H9 (cell line): ENCODE results near the gene ANXA10. TPM values are rescaled to one million over a fixed set of nuclear protein-coding genes. Genes with fewer than 3 reads are reported as not detected.

Source experiments
- DNase-seq: peaks from one replicate; pipeline ENCODE4 v3.0.0-alpha.2; 2017
- H2AFZ ChIP-seq: one replicate; pipeline ENCODE4 v1.6.1; 2013; ENCODE audit warnings: mild to moderate bottlenecking, low read length, control low read depth, moderate library complexity
- H2AK5ac ChIP-seq: 2 replicates; pipeline ENCODE4 v1.6.1; 2013; ENCODE audit warnings: low read length, control low read depth, mixed read lengths; ENCODE audit not compliant: insufficient read length
- H2BK120ac ChIP-seq: one replicate; pipeline ENCODE4 v1.6.1; 2013; ENCODE audit warnings: low read depth, mild to moderate bottlenecking, low read length, control low read depth, inconsistent platforms; ENCODE audit not compliant: poor library complexity, severe bottlenecking
- H2BK12ac ChIP-seq: 2 replicates; pipeline ENCODE4 v1.6.1; 2013; ENCODE audit warnings: low read length, control low read depth, mixed read lengths, low read depth; ENCODE audit not compliant: insufficient read length
- H2BK15ac ChIP-seq: 2 replicates; pipeline ENCODE4 v1.6.1; 2013; ENCODE audit warnings: low read depth, low read length, control low read depth
- H2BK20ac ChIP-seq: one replicate; pipeline ENCODE4 v1.6.1; 2013; ENCODE audit warnings: low read depth, mild to moderate bottlenecking, low read length, control low read depth, inconsistent platforms; ENCODE audit not compliant: poor library complexity, severe bottlenecking
- H2BK5ac ChIP-seq: 2 replicates; pipeline ENCODE4 v1.6.1; 2013; ENCODE audit warnings: low read length, control low read depth, mixed read lengths; ENCODE audit not compliant: insufficient read length
- H3K14ac ChIP-seq: 2 replicates; pipeline ENCODE4 v1.6.1; 2013; ENCODE audit warnings: low read length, control low read depth; ENCODE audit not compliant: insufficient read depth
- H3K18ac ChIP-seq: 2 replicates; pipeline ENCODE4 v1.6.1; 2013; ENCODE audit warnings: low read depth, mild to moderate bottlenecking, mixed read lengths, low read length, control low read depth; ENCODE audit not compliant: insufficient read length
- H3K23ac ChIP-seq: 2 replicates; pipeline ENCODE4 v1.6.1; 2013; ENCODE audit warnings: low read length, control low read depth, mixed read lengths, low read depth; ENCODE audit not compliant: insufficient read length
- H3K23me2 ChIP-seq: 2 replicates; pipeline ENCODE4 v1.6.1; 2013; ENCODE audit warnings: low read depth, mild to moderate bottlenecking, mixed read lengths, low read length, control low read depth; ENCODE audit not compliant: insufficient read length, poor library complexity, severe bottlenecking
- H3K27ac ChIP-seq: 2 replicates; pipeline ENCODE4 v1.5.1; 2013; ENCODE audit warnings: low read length, control low read depth, mixed read lengths, low read depth; ENCODE audit not compliant: insufficient read length
- H3K27me3 ChIP-seq: 2 replicates; pipeline ENCODE4 v1.6.1; 2013; ENCODE audit warnings: low read length, control low read depth, inconsistent platforms; ENCODE audit not compliant: insufficient read depth
- H3K4ac ChIP-seq: 2 replicates; pipeline ENCODE4 v1.6.1; 2013; ENCODE audit warnings: low read depth, mild to moderate bottlenecking, control low read depth, inconsistent platforms, low read length, moderate library complexity
- H3K4me1 ChIP-seq: 2 replicates; pipeline ENCODE4 v1.6.1; 2013; ENCODE audit warnings: low read length, control low read depth, inconsistent platforms; ENCODE audit not compliant: insufficient read depth
- H3K4me2 ChIP-seq: 2 replicates; pipeline ENCODE4 v1.6.1; 2013; ENCODE audit warnings: low read length, control low read depth, mixed read lengths; ENCODE audit not compliant: insufficient read length, insufficient read depth
- H3K56ac ChIP-seq: 2 replicates; pipeline ENCODE4 v1.6.1; 2013; ENCODE audit warnings: low read depth, mild to moderate bottlenecking, mixed read lengths, low read length, control low read depth; ENCODE audit not compliant: insufficient read length
- H3K79me1 ChIP-seq: 2 replicates; pipeline ENCODE4 v1.6.1; 2013; ENCODE audit warnings: low read depth, mild to moderate bottlenecking, moderate library complexity, low read length, control low read depth, inconsistent platforms; ENCODE audit not compliant: insufficient read depth, poor library complexity, severe bottlenecking
- H3K79me2 ChIP-seq: 2 replicates; pipeline ENCODE4 v1.6.1; 2013; ENCODE audit warnings: low read length, control low read depth, inconsistent platforms; ENCODE audit not compliant: insufficient read depth
- H3K9ac ChIP-seq: 2 replicates; pipeline ENCODE4 v1.6.1; 2013; ENCODE audit warnings: low read length, control low read depth, mixed read lengths; ENCODE audit not compliant: insufficient read length; ENCODE audit errors: extremely low read depth
- H3K9me3 ChIP-seq: one replicate; pipeline ENCODE4 v1.6.1; 2013; ENCODE audit warnings: low read depth, low read length, inconsistent platforms; ENCODE audit not compliant: control insufficient read depth
- H3T11ph ChIP-seq: one replicate; pipeline ENCODE4 v1.6.1; 2013; ENCODE audit warnings: mild to moderate bottlenecking, low read length, control low read depth, inconsistent platforms
- H4K20me1 ChIP-seq: one replicate; pipeline ENCODE4 v1.6.1; 2013; ENCODE audit not compliant: control insufficient read depth, insufficient read length, insufficient read depth
- H4K5ac ChIP-seq: 2 replicates; pipeline ENCODE4 v1.6.1; 2013; ENCODE audit warnings: low read depth, mild to moderate bottlenecking, mixed read lengths, low read length, control low read depth; ENCODE audit not compliant: insufficient read length
- H4K8ac ChIP-seq: replicated peaks from 2 replicates; pipeline ENCODE4 v1.6.1; 2013; ENCODE audit warnings: low read length, control low read depth, mixed read lengths, low read depth; ENCODE audit not compliant: insufficient read length
- H4K91ac ChIP-seq: 2 replicates; pipeline ENCODE4 v1.6.1; 2013; ENCODE audit warnings: low read depth, mild to moderate bottlenecking, moderate library complexity, mixed read lengths, low read length, control low read depth; ENCODE audit not compliant: insufficient read length
- H3K27ac Mint-ChIP-seq, 3 experiments: 2 replicates in 2 of 3; 3 replicates in 1 of 3; pipeline ENCODE4 v1.8.0; 2020 to 2021; ENCODE audit warnings: mixed read lengths in 3 of 3, mild to moderate bottlenecking in 1 of 3, moderate library complexity in 1 of 3
- H3K27me3 Mint-ChIP-seq: 2 replicates; pipeline ENCODE4 v1.8.0; 2021; ENCODE audit warnings: low read depth, mild to moderate bottlenecking, moderate library complexity, mixed read lengths
- H3K36me3 Mint-ChIP-seq, 3 experiments: 2 replicates in 2 of 3; 3 replicates in 1 of 3; pipeline ENCODE4 v1.8.0; 2020 to 2021; ENCODE audit warnings: low read depth in 3 of 3, mixed read lengths in 3 of 3; ENCODE audit not compliant: insufficient read depth in 1 of 3
- H3K4me1 Mint-ChIP-seq, 2 experiments: 2 replicates each; pipeline ENCODE4 v1.8.0; 2020; ENCODE audit warnings: mixed read lengths in 2 of 2
- H3K4me3 Mint-ChIP-seq, 2 experiments: 2 replicates in 1 of 2; 3 replicates in 1 of 2; pipeline ENCODE4 v1.8.0; 2020 to 2021; ENCODE audit warnings: mild to moderate bottlenecking in 2 of 2, mixed read lengths in 2 of 2, moderate library complexity in 1 of 2
- H3K9me3 Mint-ChIP-seq, 2 experiments: 2 replicates in 1 of 2; 3 replicates in 1 of 2; pipeline ENCODE4 v1.8.0; 2020; ENCODE audit warnings: mild to moderate bottlenecking in 2 of 2, mixed read lengths in 2 of 2, moderate library complexity in 1 of 2
- WGBS: extraction: QIAGEN DNeasy Blood & Tissue Kit; methylation state at CpG from one replicate; pipeline ENCODE4 v1.1.7; 2013; ENCODE audit warnings: missing lambda C conversion rate, low lambda C conversion rate, mixed read lengths; ENCODE audit not compliant: insufficient read length; ENCODE audit errors: extremely low coverage; 5-methylcytosine and 5-hydroxymethylcytosine counted together
- total RNA-seq: library from RNA; stranded (reverse); gene quantifications from 2 replicates; pipeline ENCODE4 v1.2.1, GENCODE V29; 2021
- TF ChIP-seq, protein P1 (sequence below): fragments of 200-600 bp; sonication (generic); conservative IDR thresholded peaks from 3 replicates; pipeline ENCODE4 v1.8.0; 2021; ENCODE audit warnings: antibody characterized with exemption, mild to moderate bottlenecking

The ANXA10 gene
- total RNA-seq, 1 experiment from 2014 or later = not detected

DNA sequence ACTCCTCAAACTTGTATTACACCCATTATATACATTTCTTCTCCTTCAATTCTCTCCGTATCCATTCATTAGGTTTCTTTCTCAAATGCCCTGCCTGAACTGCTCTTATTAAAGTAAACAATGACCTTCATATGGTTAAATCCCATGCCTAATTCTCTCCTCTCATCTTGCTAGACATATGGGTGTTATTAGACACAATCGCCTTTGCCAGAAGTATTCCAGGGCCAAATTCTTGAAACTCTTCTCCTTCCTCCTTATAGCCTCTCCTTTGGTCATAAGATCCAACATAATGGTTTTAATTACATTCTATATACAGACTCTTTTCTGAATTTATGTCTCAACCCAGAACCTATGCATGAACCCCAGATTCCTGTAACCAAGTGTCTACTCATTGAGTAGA, 4.8 kb downstream of the ANXA10 start:
- no peak overlapping the region for H4K5ac ChIP-seq
- no peaks in the 10 kb centered on the region for H3K27me3 ChIP-seq
- H3K27ac ChIP-seq = no peak overlapping the region
- H2AFZ ChIP-seq = no peak overlapping the region
- H4K8ac ChIP-seq = no peak overlapping the region
- no peaks in the 10 kb centered on the region for H3K79me1 ChIP-seq
- no peak overlapping the region for H3K23ac ChIP-seq
- H3K23me2 ChIP-seq = no peaks in the 10 kb centered on the region
- H2BK5ac ChIP-seq = no peak overlapping the region
- Mint-ChIP-seq H3K9me3 (0 out of 5 replicates have a peak, but pooled peaks cover 0 to under 1% of the 10 kb centered on the region in 2 experiments), H3K4me3 (no peak overlapping the region), H3K27me3 (no peaks in the 10 kb centered on the region), H3K27ac (no peak overlapping the region), H3K4me1 (no peaks in the 10 kb centered on the region), H3K36me3 (no peaks in the 10 kb centered on the region)
- H2AK5ac ChIP-seq = no peak overlapping the region
- no peak overlapping the region for H3T11ph ChIP-seq
- DNase-seq = no peak
- H2BK120ac ChIP-seq = no peak overlapping the region
- TF ChIP-seq, protein P1, sequence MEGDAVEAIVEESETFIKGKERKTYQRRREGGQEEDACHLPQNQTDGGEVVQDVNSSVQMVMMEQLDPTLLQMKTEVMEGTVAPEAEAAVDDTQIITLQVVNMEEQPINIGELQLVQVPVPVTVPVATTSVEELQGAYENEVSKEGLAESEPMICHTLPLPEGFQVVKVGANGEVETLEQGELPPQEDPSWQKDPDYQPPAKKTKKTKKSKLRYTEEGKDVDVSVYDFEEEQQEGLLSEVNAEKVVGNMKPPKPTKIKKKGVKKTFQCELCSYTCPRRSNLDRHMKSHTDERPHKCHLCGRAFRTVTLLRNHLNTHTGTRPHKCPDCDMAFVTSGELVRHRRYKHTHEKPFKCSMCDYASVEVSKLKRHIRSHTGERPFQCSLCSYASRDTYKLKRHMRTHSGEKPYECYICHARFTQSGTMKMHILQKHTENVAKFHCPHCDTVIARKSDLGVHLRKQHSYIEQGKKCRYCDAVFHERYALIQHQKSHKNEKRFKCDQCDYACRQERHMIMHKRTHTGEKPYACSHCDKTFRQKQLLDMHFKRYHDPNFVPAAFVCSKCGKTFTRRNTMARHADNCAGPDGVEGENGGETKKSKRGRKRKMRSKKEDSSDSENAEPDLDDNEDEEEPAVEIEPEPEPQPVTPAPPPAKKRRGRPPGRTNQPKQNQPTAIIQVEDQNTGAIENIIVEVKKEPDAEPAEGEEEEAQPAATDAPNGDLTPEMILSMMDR = no peak
- 100% methylated on average over 1 of the region's 2 CpGs for WGBS
- no peak overlapping the region for H2BK12ac ChIP-seq
- no peaks in the 10 kb centered on the region for H3K79me2 ChIP-seq
- H3K9me3 ChIP-seq = no peaks in the 10 kb centered on the region
- H4K91ac ChIP-seq = no peak overlapping the region
- H3K18ac ChIP-seq = no peak overlapping the region
- H3K9ac ChIP-seq = no peak overlapping the region
- no peak overlapping the region for H3K56ac ChIP-seq
- H2BK15ac ChIP-seq = no peak overlapping the region
- H2BK20ac ChIP-seq = no peak overlapping the region
- H3K4ac ChIP-seq = no peak overlapping the region
- H3K14ac ChIP-seq = no peak overlapping the region
- H3K4me2 ChIP-seq = no peak overlapping the region
- no peaks in the 10 kb centered on the region for H4K20me1 ChIP-seq
- H3K4me1 ChIP-seq = no peaks in the 10 kb centered on the region
